ENCODE data around the gene LGALS7B. TPM values are rescaled to one million over a fixed set of nuclear protein-coding genes. Genes with fewer than 3 reads are reported as not detected.

LGALS7B gene
- total RNA-seq, 1 experiment from 2014 or later: 3.6 TPM

DNA sequence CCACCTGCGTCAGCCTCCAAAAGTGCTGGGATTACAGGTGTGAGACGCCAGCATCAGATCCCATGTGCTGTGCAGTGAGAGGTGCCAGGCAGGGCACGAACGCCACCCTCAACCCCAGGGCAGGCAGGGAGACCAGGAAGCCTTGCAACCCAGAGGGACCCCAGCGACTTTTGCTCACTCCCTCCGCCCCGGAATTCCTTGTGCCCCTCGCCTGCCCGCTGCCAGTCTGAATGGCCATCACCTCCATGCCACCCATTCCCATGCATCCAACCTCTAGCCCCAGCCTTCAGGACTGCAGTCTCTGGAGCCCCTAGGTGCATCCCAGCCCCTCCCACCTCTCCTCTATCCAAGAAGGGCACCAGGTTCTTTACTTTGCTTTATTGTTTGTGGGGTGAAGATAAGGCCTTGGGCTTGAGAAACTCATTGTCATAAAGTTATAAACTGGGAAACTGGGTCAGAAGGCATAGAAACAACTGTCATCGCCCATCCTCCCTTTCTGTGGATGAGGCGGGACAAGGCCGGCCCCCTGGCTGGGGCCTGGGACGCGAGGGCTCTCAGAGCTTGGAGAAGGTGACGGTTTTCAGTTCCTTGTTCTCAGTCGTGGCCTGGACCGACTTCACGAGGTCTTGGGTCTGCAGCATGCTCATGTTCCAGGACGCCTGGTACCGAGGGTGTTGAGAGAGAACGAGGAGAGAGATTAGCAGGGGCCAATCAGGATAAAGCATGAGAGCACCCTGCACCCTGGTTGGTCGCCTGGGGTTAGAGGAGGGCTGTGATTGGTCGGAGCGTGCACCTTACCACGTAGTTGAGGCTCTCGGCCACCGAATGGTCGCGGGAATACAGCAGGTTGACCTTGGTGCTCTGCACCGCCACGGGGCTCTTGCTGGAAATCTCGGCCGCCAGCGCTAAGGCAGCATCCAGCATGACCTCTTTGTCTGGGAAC, 26.3 kb downstream of the LGALS7B start:
- Histone ChIP-seq H3K27ac (ENCODE audit: low read length) (no peak overlapping the region), H3K4me1 (ENCODE audit: control insufficient read depth, insufficient read depth, low read length) (peaks cover 8% of the 10 kb centered on the region), H3K4me3 (ENCODE audit: low read depth in 2 of 2, low read length in 2 of 2) (no peak overlapping the region), H3K27me3 (ENCODE audit: control insufficient read depth, insufficient read depth, low read length) (no peaks in the 10 kb centered on the region), H3K9me3 (ENCODE audit: control insufficient read depth, insufficient read depth, low read depth, low read length) (no peaks in the 10 kb centered on the region), H3K36me3 (ENCODE audit: control insufficient read depth, insufficient read depth, low read length) (peaks cover 8% of the 10 kb centered on the region; the same call in 1 of the 2 replicates)
- POLR2A ChIA-PET: interaction anchor here (1.4 kb wide), 1 partner anchor 15 kb away, joined by 3 read pairs; no protein-coding TSS in a partner anchor
- TF ChIP-seq SIN3A (IDR thresholded peaks at IDR 0.05; ENCODE audit: borderline replicate concordance, insufficient read depth, low read depth, low read length) (no peak), POLR2AphosphoS5 (IDR thresholded peaks at IDR 0.05; ENCODE audit: low read depth, low read length) (peak; percentile 12; the same call in 1 of the 2 replicates)
- CTCF ChIA-PET: interaction anchor here (0.6 kb wide), 1 partner anchor 23 kb away, joined by 3 read pairs; no protein-coding TSS in a partner anchor
- no peak for DNase-seq (ENCODE audit: low read depth, low spot score)
- in situ Hi-C loops (cut with HindIII; ENCODE audit: low pct_unique_long_range_greater_than_20kb, low sequenced_read_pairs) (no loop called here), intact Hi-C loops (cut with micrococcal nuclease; ENCODE audit: unreplicated experiment) (no loop called here)
- TSS peak; percentile 86 for BruUV-seq (replicated peaks)
- ATAC-seq: peak; percentile 13

DNA sequence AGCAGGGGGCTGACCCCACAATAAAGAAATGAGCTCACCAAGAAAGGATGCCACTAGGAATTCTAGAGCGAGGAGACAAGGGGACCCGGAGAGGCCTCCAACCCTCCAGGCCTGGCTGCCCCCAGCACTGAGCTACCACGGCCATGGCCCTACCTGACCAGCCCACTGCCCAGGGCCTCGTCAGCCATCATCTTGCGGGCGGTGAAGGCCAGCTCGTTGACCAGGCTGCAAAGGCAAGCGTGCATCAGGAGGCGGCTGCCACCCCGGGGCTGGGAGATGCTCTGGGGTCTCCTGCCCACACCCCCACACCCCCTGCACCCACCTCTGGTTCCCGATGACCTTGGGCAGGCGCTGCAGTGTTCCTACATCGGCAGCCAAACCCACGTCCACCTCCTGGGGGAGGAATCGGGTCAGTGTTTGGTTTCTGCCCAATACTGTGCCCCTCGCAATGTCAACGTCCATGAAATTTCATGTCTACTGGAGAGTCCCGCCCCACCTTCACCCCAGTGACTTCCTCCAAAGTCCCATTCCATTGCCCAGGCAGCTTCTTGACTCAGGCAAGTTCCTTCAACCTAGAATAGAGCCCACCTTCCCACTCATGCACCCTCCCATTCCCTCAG, 27.2 kb downstream of the LGALS7B start:
- POLR2A ChIA-PET: no interaction called here
- Histone ChIP-seq H3K27ac (ENCODE audit: low read length) (no peak overlapping the region), H3K4me3 (ENCODE audit: low read depth in 2 of 2, low read length in 2 of 2) (no peak overlapping the region), H3K4me1 (ENCODE audit: control insufficient read depth, insufficient read depth, low read length) (peaks cover 8% of the 10 kb centered on the region), H3K27me3 (ENCODE audit: control insufficient read depth, insufficient read depth, low read length) (no peaks in the 10 kb centered on the region), H3K9me3 (ENCODE audit: control insufficient read depth, insufficient read depth, low read depth, low read length) (no peaks in the 10 kb centered on the region), H3K36me3 (ENCODE audit: control insufficient read depth, insufficient read depth, low read length) (peaks cover 8% of the 10 kb centered on the region; the same call in 1 of the 2 replicates)
- DNase-seq (ENCODE audit: low read depth, low spot score) (no peak), ATAC-seq (no peak)
- in situ Hi-C loops (cut with HindIII; ENCODE audit: low pct_unique_long_range_greater_than_20kb, low sequenced_read_pairs) (no loop called here), intact Hi-C loops (cut with micrococcal nuclease; ENCODE audit: unreplicated experiment) (no loop called here)
- TF ChIP-seq REST (IDR thresholded peaks at IDR 0.05; ENCODE audit: insufficient read depth in 1 of 2, low read depth in 2 of 2, low read length in 1 of 2) (no peak), TCF7L2 (IDR thresholded peaks at IDR 0.05; ENCODE audit: low read depth, low read length) (no peak), POLR2AphosphoS5 (IDR thresholded peaks at IDR 0.05; ENCODE audit: low read depth, low read length) (0 out of 2 replicates have a peak, but pooled peaks have one; percentile 12)
- BruUV-seq (replicated peaks): no TSS peak
- CTCF ChIA-PET: interaction anchor here (1.6 kb wide), 1 partner anchor 47 kb away, joined by 4 read pairs; no protein-coding TSS in a partner anchor

DNA sequence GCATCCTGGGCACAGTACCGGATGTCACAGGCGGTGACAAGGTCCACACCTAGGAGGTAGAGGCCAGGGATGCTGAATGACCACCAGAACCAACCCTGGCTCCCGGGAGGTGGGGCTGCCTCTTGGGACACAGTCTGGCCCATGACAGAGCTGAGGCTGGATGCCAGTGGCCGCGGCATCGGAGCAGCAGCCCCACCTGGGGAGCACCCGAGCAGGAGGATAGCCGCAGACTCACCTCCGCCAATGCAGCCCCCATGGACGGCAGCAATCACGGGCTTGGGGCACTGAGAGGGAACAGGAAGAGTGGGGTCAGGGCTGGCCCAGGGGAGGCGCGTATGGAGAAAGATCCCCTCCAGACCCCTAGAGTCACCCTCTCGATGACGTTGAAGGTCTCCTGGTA, 28.1 kb downstream of the LGALS7B start:
- ChIA-PET CTCF (interaction anchor here (0.6 to 1.6 kb wide), 2 partner anchors 47 to 75 kb away, joined by 4 to 7 read pairs; no protein-coding TSS in a partner anchor), POLR2A (interaction anchor here (0.5 to 0.6 kb wide), 3 partner anchors 42 to 1521 kb away, joined by 3 read pairs; no protein-coding TSS in a partner anchor)
- Histone ChIP-seq H3K4me1 (ENCODE audit: control insufficient read depth, insufficient read depth, low read length) (peaks cover 8% of the 10 kb centered on the region), H3K9me3 (ENCODE audit: control insufficient read depth, insufficient read depth, low read depth, low read length) (no peaks in the 10 kb centered on the region), H3K4me3 (ENCODE audit: low read depth in 2 of 2, low read length in 2 of 2) (no peak overlapping the region), H3K27me3 (ENCODE audit: control insufficient read depth, insufficient read depth, low read length) (no peaks in the 10 kb centered on the region), H3K36me3 (ENCODE audit: control insufficient read depth, insufficient read depth, low read length) (peaks cover 8% of the 10 kb centered on the region; the same call in 1 of the 2 replicates), H3K27ac (ENCODE audit: low read length) (no peak overlapping the region)
- no TSS peak for BruUV-seq (replicated peaks)
- intact Hi-C loops (cut with micrococcal nuclease; ENCODE audit: unreplicated experiment) (no loop called here), in situ Hi-C loops (cut with HindIII; ENCODE audit: low pct_unique_long_range_greater_than_20kb, low sequenced_read_pairs) (no loop called here)
- ATAC-seq: no peak
- DNase-seq (ENCODE audit: low read depth, low spot score): no peak
- TF ChIP-seq TCF7L2 (IDR thresholded peaks at IDR 0.05; ENCODE audit: low read depth, low read length) (no peak), REST (IDR thresholded peaks at IDR 0.05; ENCODE audit: insufficient read depth in 1 of 2, low read depth in 2 of 2, low read length in 1 of 2) (0 out of 4 replicates have a peak, but pooled peaks of 1 of the 2 experiments have one; percentile 39)

All from Panc1 (cell line).